Hepatocyte (in vitro differentiated cells): ENCODE data around the gene PPP6R2.

Source experiments
- CTCF ChIP-seq: fragments of 200-600 bp; sonication (generic); IDR thresholded peaks from 2 replicates; pipeline ENCODE4 v1.5.1; 2016; ENCODE audit warnings: antibody characterized with exemption, mild to moderate bottlenecking; ENCODE audit not compliant: poor library complexity
- EZH2 ChIP-seq: fragments of 200-600 bp; sonication (generic); IDR thresholded peaks from 2 replicates; pipeline ENCODE4 v1.6.1; 2016; ENCODE audit warnings: antibody characterized with exemption, mild to moderate bottlenecking, borderline replicate concordance
- EZH2phosphoT487 ChIP-seq: fragments of 200-600 bp; sonication (generic); IDR thresholded peaks from one replicate; pipeline ENCODE4 v1.6.1; 2018; ENCODE audit warnings: antibody characterized with exemption, mild to moderate bottlenecking, low read depth, moderate library complexity; ENCODE audit not compliant: unreplicated experiment, severe bottlenecking

- TF ChIP-seq CTCF (no peak), EZH2 (no peak), EZH2phosphoT487 (no peak)
Observed at GRCh38 chr22:50444663-50445062, 101.5 kb downstream of the PPP6R2 start.
